Adrenal gland (tissue), 5 donors: ENCODE measurements around the gene BTBD16.

Experiments used
- CTCF ChIP-seq, 6 experiments: fragments of 450-650 bp in 4 of 6; fragments of 200-600 bp in 2 of 6; sonication (generic) in 1 of 6; IDR thresholded peaks; 1 replicate in 5 of 6; 2 replicates in 1 of 6; pipeline versions ENCODE4 v1.5.1 to v1.8.0; 2016 to 2021; ENCODE audit warnings: antibody characterized with exemption in 6 of 6, mild to moderate bottlenecking in 2 of 6, moderate library complexity in 1 of 6
- POLR2A ChIP-seq, 2 donors: fragments of 450-650 bp; IDR thresholded peaks; one replicate each; pipeline ENCODE4 v1.6.1; 2017; ENCODE audit warnings: antibody characterized with exemption in 2 of 2, mild to moderate bottlenecking in 2 of 2, moderate library complexity in 1 of 2
- donor health status: DM: no; HTN: no; CAD: no.

- TF ChIP-seq CTCF (IDR thresholded peaks at IDR 0.05) = no peak
- TF ChIP-seq POLR2A (IDR thresholded peaks at IDR 0.05) = no peak
Measured at GRCh38 chr10:122294511-122295450, 23.7 kb downstream of the BTBD16 start.
